ENCODE data around the gene PRR18.

The PRR18 gene

GRCh38 chr6:166305562-166306117 is 2.6 kb downstream of the PRR18 start:
- DNase-seq = no peak

GRCh38 chr6:166304106-166304505 is 4.1 kb downstream of the PRR18 start:
- no peak for DNase-seq

DNA sequence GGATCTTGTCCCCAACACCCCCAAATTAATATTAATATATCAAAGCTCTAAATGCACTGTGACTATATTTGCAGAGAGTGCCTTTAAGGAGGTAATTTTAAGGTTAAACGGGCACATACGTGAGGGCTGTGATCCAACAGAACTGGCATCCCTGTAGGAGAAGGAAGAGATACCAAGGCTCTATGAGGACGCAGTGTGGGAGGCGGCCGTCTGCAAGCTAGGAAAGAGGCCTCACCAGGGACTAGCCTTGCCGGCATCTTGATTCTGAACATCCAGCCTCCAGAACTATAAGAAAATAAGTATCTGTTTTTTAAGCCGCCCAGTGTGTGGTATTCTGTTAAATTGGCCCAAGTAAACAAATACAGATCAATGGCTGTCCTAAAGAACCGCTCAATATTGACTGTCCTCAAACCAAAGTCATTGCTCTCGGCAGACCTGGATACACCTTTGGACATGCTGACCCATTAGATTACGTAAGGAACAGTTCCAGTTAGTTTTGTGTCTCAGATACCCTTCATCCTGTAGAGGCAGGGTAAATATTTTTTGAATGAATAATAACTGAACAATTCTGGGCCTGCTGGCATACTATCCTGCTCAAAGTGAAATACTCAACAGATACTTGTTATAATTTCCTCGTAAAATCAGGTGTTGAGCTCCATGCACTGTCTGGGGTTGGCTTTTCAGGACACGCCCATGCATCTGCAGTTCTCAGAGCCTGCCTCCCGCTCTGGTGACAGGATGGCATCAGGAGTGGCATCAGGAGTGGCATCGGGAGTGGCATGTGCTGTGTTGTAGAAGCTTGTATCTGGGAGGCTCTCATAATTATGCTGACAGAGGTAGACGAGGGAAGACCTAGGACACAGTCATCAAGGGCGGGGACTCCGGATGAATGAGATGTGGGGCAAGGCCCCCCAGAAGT is 6.3 kb downstream of the PRR18 start:
- DNase-seq = no peak

DNA sequence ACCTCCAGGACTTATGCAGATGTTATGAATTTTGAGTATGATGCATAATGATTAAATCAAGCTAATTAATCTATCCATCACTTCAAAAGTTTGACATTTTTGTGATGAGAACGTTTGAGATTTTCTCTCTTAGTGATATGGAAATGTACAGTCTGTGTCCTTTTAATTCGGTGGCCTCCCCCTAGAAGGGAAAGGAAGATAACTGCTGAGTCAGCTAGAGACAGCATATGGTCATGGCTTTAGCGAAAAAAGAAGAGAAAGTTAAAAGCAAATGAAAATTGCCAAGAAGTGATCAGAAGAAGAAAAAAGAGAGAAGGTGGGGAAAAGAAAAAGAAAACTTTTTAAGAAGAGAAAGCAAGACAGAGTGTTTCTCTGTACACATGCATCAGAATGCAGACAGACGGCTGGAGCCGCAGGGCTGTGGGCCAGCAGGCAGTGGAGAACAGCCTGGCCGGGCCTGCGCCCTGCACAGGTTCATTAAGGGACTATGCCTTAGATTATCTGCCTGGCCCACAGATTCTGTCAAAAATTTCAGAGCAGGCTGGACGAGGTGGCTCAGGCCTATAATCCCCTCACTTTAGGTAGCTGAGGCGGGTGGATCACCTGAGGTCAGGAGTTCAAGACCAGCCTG is 7.7 kb downstream of the PRR18 start:
- no peak for DNase-seq

DNA sequence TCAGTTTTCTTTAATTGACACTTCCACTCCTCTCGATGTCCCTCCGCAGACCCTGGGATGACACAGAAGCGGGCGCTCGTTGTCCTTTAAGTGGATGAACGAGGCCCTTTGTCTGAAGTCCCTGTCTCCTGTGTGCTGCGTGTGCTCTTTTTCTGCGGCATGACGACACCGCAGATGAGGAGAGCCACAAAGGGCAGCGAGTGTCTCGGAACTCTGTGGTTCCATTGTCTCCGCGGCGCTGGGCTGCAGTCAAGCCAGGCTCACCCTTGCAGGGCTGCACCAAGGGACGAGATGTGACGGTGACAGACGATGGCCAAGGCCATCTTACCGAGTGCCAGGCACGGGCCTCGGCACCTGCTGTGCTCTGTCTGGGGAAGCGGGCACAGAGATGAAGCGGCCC is 10.6 kb downstream of the PRR18 start:
- no peak for DNase-seq

DNA sequence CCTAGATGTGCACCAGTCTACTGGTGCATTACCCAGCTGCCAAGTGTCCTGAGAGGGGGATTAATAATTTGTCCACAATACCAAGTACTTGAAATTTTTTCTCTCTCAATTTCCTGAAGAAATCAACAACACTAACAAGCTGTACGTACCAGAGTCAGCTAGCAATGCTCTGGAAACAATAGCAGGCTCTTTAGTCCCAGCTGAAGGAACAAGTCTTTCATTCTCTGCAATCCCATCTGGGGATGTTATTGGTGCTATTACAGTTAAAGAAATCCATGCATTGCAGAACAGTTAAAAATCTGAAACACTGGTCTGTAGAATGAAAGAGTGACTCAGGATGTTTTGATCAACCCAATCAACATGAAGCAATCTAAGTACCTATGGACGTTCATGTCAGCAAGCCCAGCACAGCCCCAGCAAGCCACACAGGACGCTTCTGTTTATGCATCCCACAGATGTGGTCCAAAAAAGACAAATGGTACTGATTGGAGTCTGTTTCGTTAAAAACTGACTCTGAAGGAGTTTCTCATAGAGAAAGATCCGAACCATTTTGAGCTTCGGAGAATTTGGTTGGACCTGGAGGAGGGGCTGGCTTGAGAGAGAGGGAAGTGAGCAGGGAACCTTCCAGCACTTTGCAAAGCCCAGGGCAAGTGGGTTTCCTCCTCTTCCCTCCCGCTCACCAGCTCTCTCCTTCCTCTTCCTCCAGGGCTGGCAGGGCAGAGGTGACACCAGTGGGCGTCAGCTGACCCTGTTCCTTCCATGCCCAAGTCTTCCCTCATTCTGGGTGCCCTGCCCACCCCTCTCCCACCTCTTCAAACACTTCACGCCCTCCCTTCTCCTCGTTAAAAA is 11.9 kb downstream of the PRR18 start:
- DNase-seq = no peak

GRCh38 chr6:166293731-166294584 is 14.2 kb downstream of the PRR18 start:
- DNase-seq = no peak

GRCh38 chr6:166289207-166290060 is 18.8 kb downstream of the PRR18 start:
- DNase-seq = no peak

DNA sequence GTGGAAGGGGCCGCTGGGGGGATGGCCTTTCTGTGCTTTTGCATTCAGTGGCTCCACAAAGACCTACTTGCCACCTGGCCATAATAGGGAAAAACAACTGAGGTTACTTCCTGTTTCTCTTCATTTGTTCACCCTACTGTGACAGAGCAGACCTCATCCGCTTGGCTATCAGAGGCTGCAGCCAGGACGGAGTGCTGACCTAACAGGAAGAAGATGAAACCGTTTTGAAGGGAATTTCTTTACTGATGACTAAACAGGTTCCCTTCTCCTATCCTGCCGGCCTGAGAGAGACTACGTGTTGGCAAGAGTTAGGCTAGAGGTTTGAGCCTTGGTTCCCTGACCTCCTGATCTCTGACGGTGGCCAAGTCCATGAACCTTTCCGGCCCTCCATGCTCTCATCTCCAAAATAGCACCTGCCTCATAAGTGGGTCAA is 21.3 kb downstream of the PRR18 start:
- no peak for DNase-seq

- no peak for DNase-seq
Observed at GRCh38 chr6:166285233-166285632, 23.0 kb downstream of the PRR18 start.

GRCh38 chr6:166284640-166285039 is 23.6 kb downstream of the PRR18 start:
- DNase-seq = no peak

- DNase-seq = no peak
Observed at GRCh38 chr6:166282394-166283032, 25.7 kb downstream of the PRR18 start.

- DNase-seq = no peak
Observed at GRCh38 chr6:166281104-166281503, 27.1 kb downstream of the PRR18 start.

GRCh38 chr6:166279393-166279679 is 28.9 kb downstream of the PRR18 start:
- no peak for DNase-seq

GRCh38 chr6:166278579-166279392 is 29.4 kb downstream of the PRR18 start:
- DNase-seq = no peak

- DNase-seq = no peak
Observed at GRCh38 chr6:166277892-166278578, 30.2 kb downstream of the PRR18 start.

- DNase-seq = no peak
Observed at GRCh38 chr6:166277018-166277417, 31.2 kb downstream of the PRR18 start.

DNA sequence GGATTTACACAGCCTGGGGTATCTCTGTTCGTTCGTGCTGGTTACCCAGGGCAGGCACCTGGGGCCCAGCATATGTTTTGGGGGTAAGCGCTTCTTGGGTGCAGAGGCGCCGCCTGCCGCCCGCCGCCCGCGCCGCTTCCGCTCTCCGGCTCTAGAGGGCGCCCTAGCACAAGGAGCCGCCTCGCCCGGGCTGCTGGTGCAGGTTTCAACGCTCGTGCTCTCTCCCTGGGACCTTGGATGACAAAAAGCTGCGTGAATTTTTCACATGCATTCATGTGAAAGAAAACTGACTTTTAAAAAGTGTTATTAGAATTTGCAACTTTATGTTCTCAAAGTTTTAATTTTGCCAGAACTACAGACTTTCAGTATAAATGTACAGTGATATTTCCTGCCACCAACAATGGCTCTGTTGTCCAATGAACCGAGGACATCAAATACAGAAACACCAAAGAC is 32.5 kb downstream of the PRR18 start:
- peak; percentile 84 for DNase-seq

DNA sequence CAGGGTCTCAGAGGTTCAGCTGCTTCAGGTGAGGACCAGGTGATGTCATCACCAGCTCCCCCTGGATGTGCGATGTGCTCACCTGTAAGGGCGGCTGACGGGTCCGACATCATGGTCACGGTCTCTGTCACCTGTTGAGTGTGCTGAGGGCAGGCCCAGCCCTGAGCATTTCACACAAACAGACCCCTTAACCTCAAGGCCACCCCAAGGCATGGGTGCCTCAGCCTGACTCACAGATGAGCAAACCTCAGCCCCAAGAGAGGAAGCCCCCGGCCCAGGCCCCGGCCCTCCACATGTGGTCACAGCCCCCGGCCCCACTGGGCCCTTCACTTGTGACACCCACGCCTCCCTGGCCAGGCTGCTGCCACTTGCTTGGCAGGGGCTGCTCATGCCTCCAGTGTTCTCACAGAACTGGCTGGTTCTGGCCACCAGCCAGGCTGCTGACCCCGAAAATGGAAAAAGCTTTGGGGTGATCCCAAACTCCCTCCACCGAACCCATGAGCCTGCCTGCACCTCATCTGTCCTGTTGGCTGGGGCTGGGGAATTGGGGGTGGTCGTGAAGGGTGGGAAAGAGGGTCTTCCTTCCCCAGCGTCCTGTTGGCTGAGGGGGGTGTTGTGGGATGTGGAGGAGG is 33.3 kb downstream of the PRR18 start:
- no peak for DNase-seq

Measured in activated naive CD4-positive, alpha-beta T cell treated with Interleukin-2 at 50 U/mL for 16 hours (primary cell).